GM19397 (cell line): Measurements from ENCODE around the gene EVPL.
"Not testable (repeated sequence)": the region's sequence is repeated elsewhere in the genome, so short reads cannot be mapped to it uniquely, and the experiment has no call there.

Experiments
- ATAC-seq: cut with Tn5 transposase; IDR thresholded peaks from one replicate; pipeline ENCODE4 v1.9.1; 2021; ENCODE audit warnings: mild to moderate bottlenecking, moderate library complexity; ENCODE audit not compliant: unreplicated experiment

Gene EVPL

GRCh38 chr17:76048711-76049110, 21.6 kb upstream of the EVPL start:
- no peak for ATAC-seq

GRCh38 chr17:76048025-76048605, 21.0 kb upstream of the EVPL start:
- ATAC-seq = no peak

- ATAC-seq = no peak
Measured at GRCh38 chr17:76046064-76046463, 19.0 kb upstream of the EVPL start.

- ATAC-seq = not testable (repeated sequence)
Measured at GRCh38 chr17:76044475-76045007, 17.4 kb upstream of the EVPL start.

GRCh38 chr17:76042868-76043267, 15.8 kb upstream of the EVPL start:
- ATAC-seq = not testable (repeated sequence)

- no peak for ATAC-seq
Measured at GRCh38 chr17:76040376-76040775, 13.3 kb upstream of the EVPL start.

GRCh38 chr17:76039121-76039520, 12.0 kb upstream of the EVPL start:
- no peak for ATAC-seq

GRCh38 chr17:76038050-76038449, 10.9 kb upstream of the EVPL start:
- no peak for ATAC-seq

- ATAC-seq = no peak
Measured at GRCh38 chr17:76036497-76037261, 9.6 kb upstream of the EVPL start.

- ATAC-seq = no peak
Measured at GRCh38 chr17:76034428-76035350, 7.6 kb upstream of the EVPL start.

GRCh38 chr17:76033139-76033538, 6.0 kb upstream of the EVPL start:
- ATAC-seq = no peak

- ATAC-seq = no peak
Measured at GRCh38 chr17:76032780-76033108, 5.6 kb upstream of the EVPL start.

GRCh38 chr17:76032073-76032779, 5.1 kb upstream of the EVPL start:
- ATAC-seq = no peak

GRCh38 chr17:76026714-76027158, 370 bp downstream of the EVPL start:
- no peak for ATAC-seq

- ATAC-seq = no peak
Measured at GRCh38 chr17:76025294-76025693, 1.8 kb downstream of the EVPL start.

- no peak for ATAC-seq
Measured at GRCh38 chr17:76024353-76024752, 2.8 kb downstream of the EVPL start.

GRCh38 chr17:76023900-76024237, 3.2 kb downstream of the EVPL start:
- ATAC-seq = no peak

GRCh38 chr17:76022973-76023899, 3.9 kb downstream of the EVPL start:
- ATAC-seq = no peak

- ATAC-seq = no peak
Measured at GRCh38 chr17:76022285-76022684, 4.8 kb downstream of the EVPL start.
